Stimulated activated naive CD8-positive, alpha-beta T cell treated with anti-CD3 and anti-CD28 coated beads, Interleukin-15, Interleukin-2, amounts not matched to agents 100 ng/mL and 50 ng/mL, for 24 hours (primary cell): ENCODE data around the gene ERBB3.
"Not testable (repeated sequence)": the region's sequence is repeated elsewhere in the genome, so short reads cannot be mapped to it uniquely, and the experiment has no call there.

ENCODE experiments used
- H3K27ac Mint-ChIP-seq: one replicate; pipeline ENCODE4 v1.8.0; 2021; ENCODE audit warnings: mild to moderate bottlenecking, mixed read lengths
- H3K27me3 Mint-ChIP-seq: one replicate; pipeline ENCODE4 v1.8.0; 2021; ENCODE audit warnings: mixed read lengths
- H3K36me3 Mint-ChIP-seq: one replicate; pipeline ENCODE4 v1.8.0; 2021; ENCODE audit warnings: low read depth, mixed read lengths
- H3K4me1 Mint-ChIP-seq: one replicate; pipeline ENCODE4 v1.8.0; 2021; ENCODE audit warnings: low read depth, mixed read lengths
- H3K4me3 Mint-ChIP-seq: one replicate; pipeline ENCODE4 v1.8.0; 2021; ENCODE audit warnings: mild to moderate bottlenecking, mixed read lengths
- H3K9me3 Mint-ChIP-seq: one replicate; pipeline ENCODE4 v1.8.0; 2021; ENCODE audit warnings: mixed read lengths

Gene ERBB3

GRCh38 chr12:56117082-56117706, 37.2 kb downstream of the ERBB3 start:
- peak overlapping the region; percentile 99 for H3K27ac Mint-ChIP-seq
- peak overlapping the region; percentile 97 for H3K4me3 Mint-ChIP-seq
- H3K4me1 Mint-ChIP-seq = peaks cover 40% of the 10 kb centered on the region
- not testable (repeated sequence) for H3K27me3 Mint-ChIP-seq, H3K9me3 Mint-ChIP-seq
- H3K36me3 Mint-ChIP-seq = peaks cover 63% of the 10 kb centered on the region

GRCh38 chr12:56117778-56118687, 38.1 kb downstream of the ERBB3 start, which contains the start of gene ZC3H10:
ZC3H10 (plus strand) TSS chr12:56118266; CDS start chr12:56120563, 2,297 bp downstream.
- peaks cover 40% of the 10 kb centered on the region for H3K4me1 Mint-ChIP-seq
- no peaks in the 10 kb centered on the region for H3K9me3 Mint-ChIP-seq
- peak within 1 kb of the TSS; percentile 99 for H3K27ac Mint-ChIP-seq
- peaks cover 58% of the 10 kb centered on the region for H3K36me3 Mint-ChIP-seq
- peak within 1 kb of the TSS; percentile 97 for H3K4me3 Mint-ChIP-seq
- no peaks in the 10 kb centered on the region for H3K27me3 Mint-ChIP-seq

GRCh38 chr12:56118688-56119357, 38.9 kb downstream of the ERBB3 start:
- Mint-ChIP-seq H3K27ac (peak overlapping the region; percentile 83), H3K9me3 (no peaks in the 10 kb centered on the region), H3K27me3 (no peaks in the 10 kb centered on the region), H3K36me3 (peaks cover 50% of the 10 kb centered on the region), H3K4me3 (peak overlapping the region; percentile 97), H3K4me1 (peaks cover 41% of the 10 kb centered on the region)

GRCh38 chr12:56119361-56119796, 39.4 kb downstream of the ERBB3 start:
- no peaks in the 10 kb centered on the region for H3K9me3 Mint-ChIP-seq
- peak overlapping the region; percentile 97 for H3K4me3 Mint-ChIP-seq
- peak overlapping the region; percentile 83 for H3K27ac Mint-ChIP-seq
- H3K27me3 Mint-ChIP-seq = no peaks in the 10 kb centered on the region
- peaks cover 43% of the 10 kb centered on the region for H3K4me1 Mint-ChIP-seq
- peaks cover 45% of the 10 kb centered on the region for H3K36me3 Mint-ChIP-seq

GRCh38 chr12:56120158-56120846, 40.3 kb downstream of the ERBB3 start:
- Mint-ChIP-seq H3K4me1 (peaks cover 42% of the 10 kb centered on the region), H3K27me3 (no peaks in the 10 kb centered on the region), H3K4me3 (peak overlapping the region; percentile 97), H3K9me3 (no peaks in the 10 kb centered on the region), H3K27ac (peak overlapping the region; percentile 83), H3K36me3 (peaks cover 44% of the 10 kb centered on the region)

- Mint-ChIP-seq H3K27me3 (no peaks in the 10 kb centered on the region), H3K4me3 (no peak overlapping the region), H3K36me3 (peaks cover 48% of the 10 kb centered on the region), H3K9me3 (no peaks in the 10 kb centered on the region), H3K27ac (peak overlapping the region; percentile 24), H3K4me1 (peaks cover 46% of the 10 kb centered on the region)
Measured at GRCh38 chr12:56121204-56121870, 41.4 kb downstream of the ERBB3 start.

GRCh38 chr12:56122637-56123036, 42.7 kb downstream of the ERBB3 start:
- Mint-ChIP-seq H3K27ac (no peak overlapping the region), H3K4me1 (peaks cover 58% of the 10 kb centered on the region), H3K36me3 (peaks cover 35% of the 10 kb centered on the region), H3K27me3 (no peaks in the 10 kb centered on the region), H3K4me3 (no peak overlapping the region), H3K9me3 (no peaks in the 10 kb centered on the region)

GRCh38 chr12:56124133-56124532, 44.2 kb downstream of the ERBB3 start:
- H3K27ac Mint-ChIP-seq = no peak overlapping the region
- H3K36me3 Mint-ChIP-seq = peaks cover 33% of the 10 kb centered on the region
- peaks cover 47% of the 10 kb centered on the region for H3K4me1 Mint-ChIP-seq
- no peak overlapping the region for H3K4me3 Mint-ChIP-seq
- H3K9me3 Mint-ChIP-seq = no peaks in the 10 kb centered on the region
- no peaks in the 10 kb centered on the region for H3K27me3 Mint-ChIP-seq

- H3K36me3 Mint-ChIP-seq = peaks cover 36% of the 10 kb centered on the region
- H3K4me3 Mint-ChIP-seq = peak overlapping the region; percentile 99
- H3K4me1 Mint-ChIP-seq = peaks cover 59% of the 10 kb centered on the region
- H3K27me3 Mint-ChIP-seq = no peaks in the 10 kb centered on the region
- H3K27ac Mint-ChIP-seq = peak overlapping the region; percentile 88
- no peaks in the 10 kb centered on the region for H3K9me3 Mint-ChIP-seq
Measured at GRCh38 chr12:56126732-56127239, 46.8 kb downstream of the ERBB3 start.

- Mint-ChIP-seq H3K27ac (peak overlapping the region; percentile 88), H3K9me3 (no peaks in the 10 kb centered on the region), H3K27me3 (no peaks in the 10 kb centered on the region), H3K4me1 (peaks cover 66% of the 10 kb centered on the region), H3K4me3 (peak overlapping the region; percentile 99), H3K36me3 (peaks cover 37% of the 10 kb centered on the region)
Measured at GRCh38 chr12:56127485-56127887, 47.5 kb downstream of the ERBB3 start.

- Mint-ChIP-seq H3K4me3 (peak within 1 kb of the TSS; percentile 99), H3K27me3 (no peaks in the 10 kb centered on the region), H3K27ac (peak within 1 kb of the TSS; percentile 88), H3K4me1 (peaks cover 68% of the 10 kb centered on the region), H3K36me3 (peaks cover 39% of the 10 kb centered on the region), H3K9me3 (no peaks in the 10 kb centered on the region)
Measured at GRCh38 chr12:56127888-56128669, 48.1 kb downstream of the ERBB3 start, which contains the start of gene ESYT1. ESYT1 (plus strand) TSS chr12:56128267; CDS start chr12:56128320, 53 bp downstream.

- peak overlapping the region; percentile 88 for H3K27ac Mint-ChIP-seq
- peak overlapping the region; percentile 99 for H3K4me3 Mint-ChIP-seq
- no peaks in the 10 kb centered on the region for H3K27me3 Mint-ChIP-seq
- H3K9me3 Mint-ChIP-seq = no peaks in the 10 kb centered on the region
- H3K36me3 Mint-ChIP-seq = peaks cover 46% of the 10 kb centered on the region
- H3K4me1 Mint-ChIP-seq = peaks cover 71% of the 10 kb centered on the region
Measured at GRCh38 chr12:56128670-56129205, 48.8 kb downstream of the ERBB3 start.
